ENCODE results near the gene CD1D.
A peak's percentile ranks its signal among the peaks of the same experiment; 100 is the strongest.

Gene CD1D

GRCh38 chr1:158179301-158180041, 1.2 kb upstream of the CD1D start:
- in situ Hi-C loops (cut with MboI; ENCODE audit: low pct_unique_long_range_greater_than_20kb, low sequenced_read_pairs, unreplicated experiment), result loop anchor here (25.0 kb wide), 1 partner anchor 833 kb away; the partner anchor contains the start of gene IFI16
- DNase-seq (ENCODE audit: low spot score), result peak; percentile 79
- TF ChIP-seq CTCF (IDR thresholded peaks at IDR 0.05; ENCODE audit: extremely low read depth, insufficient read depth, missing control alignments), result peak; percentile 21

- in situ Hi-C loops (cut with MboI; ENCODE audit: low pct_unique_long_range_greater_than_20kb, low sequenced_read_pairs, unreplicated experiment), result loop anchor here (25.0 kb wide), 1 partner anchor 831 kb away; the partner anchor contains the start of gene IFI16
- no peak for TF ChIP-seq CTCF (IDR thresholded peaks at IDR 0.05; ENCODE audit: extremely low read depth, insufficient read depth, missing control alignments)
- no peak for DNase-seq (ENCODE audit: low spot score)
These were observed 855 bp downstream of the CD1D start for GRCh38 chr1:158181577-158181922.

GRCh38 chr1:158185770-158186169, 5.1 kb downstream of the CD1D start:
- no peak for DNase-seq (ENCODE audit: low spot score)

GRCh38 chr1:158186180-158186579, 5.5 kb downstream of the CD1D start:
- no peak for DNase-seq (ENCODE audit: low spot score)
- in situ Hi-C loops (cut with MboI; ENCODE audit: low pct_unique_long_range_greater_than_20kb, low sequenced_read_pairs, unreplicated experiment), result loop anchor here (25.0 kb wide), 1 partner anchor 826 kb away; the partner anchor contains the start of gene IFI16
- no peak for TF ChIP-seq CTCF (IDR thresholded peaks at IDR 0.05; ENCODE audit: extremely low read depth, insufficient read depth, missing control alignments)

More at GRCh38 chr1:158185770-158186169, 5.1 kb downstream of the CD1D start:
- no peak for TF ChIP-seq CTCF (IDR thresholded peaks at IDR 0.05; ENCODE audit: extremely low read depth, insufficient read depth, missing control alignments)
- in situ Hi-C loops (cut with MboI; ENCODE audit: low pct_unique_long_range_greater_than_20kb, low sequenced_read_pairs, unreplicated experiment), result loop anchor here (25.0 kb wide), 1 partner anchor 827 kb away; the partner anchor contains the start of gene IFI16

GRCh38 chr1:158188611-158189010, 7.9 kb downstream of the CD1D start:
- no peak for TF ChIP-seq CTCF (IDR thresholded peaks at IDR 0.05; ENCODE audit: extremely low read depth, insufficient read depth, missing control alignments)
- DNase-seq (ENCODE audit: low spot score), result no peak
- in situ Hi-C loops (cut with MboI; ENCODE audit: low pct_unique_long_range_greater_than_20kb, low sequenced_read_pairs, unreplicated experiment), result loop anchor here (25.0 kb wide), 1 partner anchor 824 kb away; the partner anchor contains the start of gene IFI16

GRCh38 chr1:158189624-158190023, 8.9 kb downstream of the CD1D start:
- DNase-seq (ENCODE audit: low spot score), result no peak
- in situ Hi-C loops (cut with MboI; ENCODE audit: low pct_unique_long_range_greater_than_20kb, low sequenced_read_pairs, unreplicated experiment), result loop anchor here (25.0 kb wide), 1 partner anchor 823 kb away; the partner anchor contains the start of gene IFI16
- no peak for TF ChIP-seq CTCF (IDR thresholded peaks at IDR 0.05; ENCODE audit: extremely low read depth, insufficient read depth, missing control alignments)

Measured in GM13977 (cell line).